ENCODE data around the gene TMEM212.
A peak's percentile ranks its signal among the peaks of the same experiment; 100 is the strongest.

TMEM212 gene

GRCh38 chr3:171842864-171843518 is at the start of gene TMEM212:
Gene TMEM212, plus strand, starts transcription at chr3:171843349. Its CDS starts 35 bp downstream, at chr3:171843384.
- no peak for DNase-seq (ENCODE audit: low read depth)

GRCh38 chr3:171796625-171797264 is 46.4 kb upstream of the TMEM212 start:
- no peak for DNase-seq (ENCODE audit: low read depth)

DNA sequence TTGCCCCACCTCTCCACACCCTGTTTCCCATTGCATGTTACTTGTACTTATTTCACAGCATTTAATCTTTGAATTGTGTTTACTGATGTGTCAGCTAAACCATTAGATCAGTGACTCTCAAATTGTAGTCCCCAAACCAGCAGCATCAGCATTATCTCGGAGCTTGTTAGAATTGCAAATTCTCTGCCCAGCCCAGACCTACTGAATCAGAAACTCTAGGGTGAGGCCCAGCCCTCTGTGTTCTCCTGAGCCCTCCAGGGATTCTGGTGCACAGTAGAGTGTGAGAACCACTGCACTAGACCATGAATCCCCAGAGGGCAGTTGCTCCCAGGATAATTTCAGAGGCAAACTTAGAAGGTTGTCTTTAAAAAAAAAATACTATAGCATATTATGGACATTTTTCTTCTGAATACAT is 45.9 kb upstream of the TMEM212 start:
- DNase-seq (ENCODE audit: low read depth), result no peak

DNA sequence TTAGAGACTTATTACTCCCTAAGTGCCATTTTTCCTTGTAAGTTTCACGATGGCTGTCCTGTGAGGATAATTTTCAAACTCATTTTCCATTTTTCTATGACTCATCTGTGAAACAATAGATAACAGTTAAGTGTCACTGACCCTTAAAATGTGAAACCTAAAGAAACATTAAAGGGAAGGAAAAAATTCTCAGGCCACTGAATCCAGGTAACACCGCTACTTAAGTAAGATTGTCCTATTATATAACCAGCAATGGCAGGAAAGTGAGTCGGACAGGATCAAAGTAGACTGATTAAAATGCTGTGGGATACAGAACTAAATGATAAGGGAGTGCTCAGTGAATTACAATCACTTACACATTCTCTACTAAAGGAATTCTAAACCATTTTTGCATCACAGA is 45.3 kb upstream of the TMEM212 start:
- no peak for DNase-seq (ENCODE audit: low read depth)

- no peak for DNase-seq (ENCODE audit: low read depth)
These were observed 43.6 kb upstream of the TMEM212 start for GRCh38 chr3:171799501-171799900.

DNA sequence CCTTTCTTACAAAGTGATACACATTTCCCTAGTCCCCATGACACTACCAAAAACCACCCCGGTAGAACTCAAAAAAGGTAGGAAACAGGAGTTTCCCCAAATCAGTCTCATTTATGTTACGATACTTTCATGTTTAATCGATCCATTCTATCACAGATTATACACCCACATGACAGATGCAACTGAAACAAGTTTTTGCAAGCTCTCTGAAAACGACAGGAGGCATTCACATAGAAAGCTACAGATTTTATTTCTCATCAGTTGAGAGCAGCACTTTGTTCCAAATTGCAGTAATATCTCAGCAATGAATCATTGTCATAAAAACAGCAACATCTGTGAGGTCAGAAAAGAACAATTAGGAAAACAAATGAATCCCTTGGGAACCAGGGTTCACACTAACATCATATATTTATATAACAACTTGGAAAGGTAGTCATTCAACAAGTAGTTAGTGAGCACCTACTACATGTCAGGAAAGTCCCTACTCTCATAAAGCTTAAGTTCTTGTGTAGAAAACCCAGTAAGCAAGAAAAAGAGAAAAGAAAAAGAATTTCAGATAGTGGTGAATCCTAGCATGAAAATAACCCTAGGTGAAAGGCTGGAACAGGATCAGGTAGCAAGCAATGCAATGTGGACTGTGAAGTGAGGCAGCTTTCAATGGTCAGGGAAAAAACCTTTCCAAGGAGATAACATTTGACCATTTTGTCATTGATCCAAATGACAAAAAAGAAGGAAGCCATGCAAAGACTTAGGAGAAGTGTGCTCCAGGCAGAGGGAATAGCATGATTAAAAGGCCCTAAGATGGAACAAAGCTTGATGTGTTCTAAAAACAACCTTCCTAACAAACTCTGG is 41.2 kb upstream of the TMEM212 start:
- peak; percentile 82 for DNase-seq (ENCODE audit: low read depth)

DNA sequence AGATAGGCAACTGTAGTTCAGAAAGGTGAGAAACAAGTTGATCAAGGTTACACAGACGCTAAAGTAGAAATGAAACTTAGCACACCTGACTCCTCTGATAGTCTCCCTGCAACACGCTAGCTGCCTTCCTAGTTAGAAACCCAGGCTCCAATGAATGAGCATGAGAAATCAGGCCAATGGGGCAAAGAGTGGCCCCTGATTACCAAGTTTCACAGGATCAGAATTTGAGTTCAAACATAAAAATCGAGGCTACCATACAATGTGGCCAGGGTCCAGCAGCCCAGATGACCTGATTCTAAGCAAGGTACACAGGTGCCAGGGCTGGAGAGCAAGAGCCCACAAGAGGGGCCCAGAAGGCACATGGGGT is 40.6 kb upstream of the TMEM212 start:
- no peak for DNase-seq (ENCODE audit: low read depth)

DNA sequence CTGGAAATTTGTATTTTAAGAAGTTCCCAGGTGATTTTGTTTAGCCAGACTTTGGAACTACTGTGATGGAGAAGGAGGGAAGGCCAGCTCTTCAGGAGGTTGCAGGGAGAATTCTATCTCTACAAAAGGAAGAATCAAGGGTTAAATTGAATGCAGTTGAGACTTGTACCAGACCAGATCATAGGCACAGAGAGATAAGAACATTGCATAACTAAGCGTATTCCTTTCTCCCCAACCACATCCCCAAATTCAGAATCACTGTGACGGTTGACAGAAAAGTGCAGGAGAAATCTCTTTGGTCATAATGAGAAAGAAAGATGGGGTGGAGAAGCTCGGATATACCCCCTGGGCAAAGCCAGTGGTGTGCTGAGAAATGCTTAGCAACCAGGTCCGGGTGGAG is 40.1 kb upstream of the TMEM212 start:
- no peak for DNase-seq (ENCODE audit: low read depth)

GRCh38 chr3:171804618-171805389 is 38.3 kb upstream of the TMEM212 start:
- DNase-seq (ENCODE audit: low read depth), result peak; percentile 88

DNA sequence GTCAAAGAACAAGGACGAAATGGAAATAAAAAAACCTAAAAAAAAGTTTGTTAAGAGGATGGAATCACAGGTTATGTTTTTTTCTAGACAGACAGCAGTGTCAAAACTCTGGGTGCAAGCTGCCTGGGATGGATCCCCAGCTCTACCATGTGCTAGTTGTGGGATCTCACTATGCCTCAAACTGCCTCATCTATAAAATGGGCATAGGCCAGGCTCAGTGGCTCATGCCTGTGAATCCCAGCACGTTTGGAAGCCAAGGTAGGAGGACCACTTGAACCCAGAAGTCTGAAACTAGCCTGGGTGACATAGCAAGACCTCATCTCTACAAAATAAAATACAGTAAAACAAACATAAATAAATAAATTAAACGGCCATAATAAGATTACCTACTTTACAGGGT is 37.5 kb upstream of the TMEM212 start:
- no peak for DNase-seq (ENCODE audit: low read depth)

- DNase-seq (ENCODE audit: low read depth), result no peak
These were observed 36.7 kb upstream of the TMEM212 start for GRCh38 chr3:171806200-171807128.

- no peak for DNase-seq (ENCODE audit: low read depth)
These were observed 35.9 kb upstream of the TMEM212 start for GRCh38 chr3:171807129-171807675.

DNA sequence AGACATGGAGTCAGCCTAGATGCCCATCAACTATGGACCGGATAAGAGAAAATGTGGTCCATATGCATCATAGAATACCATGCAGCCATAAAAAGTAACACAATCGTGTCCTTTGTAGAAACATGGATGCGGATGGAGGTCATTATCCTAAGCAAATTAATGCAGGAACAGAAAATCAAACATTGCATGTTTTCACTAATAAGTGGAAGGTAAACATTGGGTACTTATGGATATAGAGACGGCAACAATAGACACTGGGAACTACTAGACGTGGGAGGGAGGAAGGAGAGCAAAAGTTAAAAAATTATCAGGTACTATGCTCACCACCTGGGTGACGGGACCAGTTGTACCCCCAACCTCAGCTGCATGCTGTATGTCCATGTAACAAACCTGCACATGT is 35.3 kb upstream of the TMEM212 start:
- no peak for DNase-seq (ENCODE audit: low read depth)

GRCh38 chr3:171809611-171809860 is 33.6 kb upstream of the TMEM212 start:
- DNase-seq (ENCODE audit: low read depth), result no peak

- peak; percentile 96 for DNase-seq (ENCODE audit: low read depth)
These were observed 33.1 kb upstream of the TMEM212 start, which contains the start of gene PLD1 for GRCh38 chr3:171809861-171810628. Gene PLD1, minus strand, starts transcription at chr3:171810483. Its CDS starts 72,432 bp downstream, at chr3:171738051.

- DNase-seq (ENCODE audit: low read depth), result no peak
These were observed 32.4 kb upstream of the TMEM212 start for GRCh38 chr3:171810629-171811294.

DNA sequence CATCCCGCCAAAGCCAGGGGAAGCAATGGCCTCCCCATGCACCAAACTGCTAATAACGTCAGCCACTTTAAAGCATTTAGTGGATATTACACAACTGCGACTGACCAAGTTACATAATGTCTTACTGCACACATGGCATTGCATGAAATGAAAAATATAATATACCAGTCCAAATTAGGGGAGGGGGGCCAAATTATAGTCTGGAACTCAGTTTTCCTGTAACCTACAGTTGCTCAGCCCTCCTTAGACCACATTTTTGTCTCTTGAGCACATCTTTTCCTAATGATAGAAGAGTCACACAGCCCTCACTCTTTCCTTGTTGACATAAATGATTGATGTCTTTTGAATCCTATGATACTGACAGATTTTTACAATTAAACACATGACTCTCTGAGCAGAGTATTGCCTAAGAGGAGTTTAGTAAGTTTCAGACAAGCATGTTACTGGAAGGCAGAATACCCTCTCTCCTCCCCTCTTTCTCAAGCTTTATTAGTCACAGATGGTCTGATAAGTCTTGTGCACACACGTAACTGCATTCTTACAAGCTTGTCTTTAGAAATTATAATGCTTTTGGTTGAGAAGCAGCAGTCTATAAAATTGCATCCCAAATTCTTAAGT is 31.7 kb upstream of the TMEM212 start:
- DNase-seq (ENCODE audit: low read depth), result peak; percentile 97

DNA sequence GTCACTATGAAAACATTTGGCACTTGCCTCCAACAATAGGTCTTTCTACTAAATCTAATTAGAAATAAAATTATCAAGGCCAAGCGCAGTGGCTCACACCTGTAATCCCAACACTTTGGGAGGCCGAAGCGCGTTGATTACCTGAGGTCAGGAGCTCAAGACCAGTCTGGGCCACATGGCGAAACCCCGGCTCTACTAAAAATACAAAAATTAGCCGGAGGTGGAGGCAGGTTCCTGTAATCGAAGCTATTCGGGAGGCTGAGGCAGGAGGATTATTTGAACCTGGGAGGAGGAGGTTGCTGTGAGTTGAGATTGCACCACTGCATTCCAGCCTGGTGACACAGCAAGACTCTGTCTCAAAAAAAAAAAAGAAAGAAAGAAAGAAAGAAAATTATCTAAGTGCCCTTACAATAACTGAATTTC is 31.2 kb upstream of the TMEM212 start:
- DNase-seq (ENCODE audit: low read depth), result no peak

DNA sequence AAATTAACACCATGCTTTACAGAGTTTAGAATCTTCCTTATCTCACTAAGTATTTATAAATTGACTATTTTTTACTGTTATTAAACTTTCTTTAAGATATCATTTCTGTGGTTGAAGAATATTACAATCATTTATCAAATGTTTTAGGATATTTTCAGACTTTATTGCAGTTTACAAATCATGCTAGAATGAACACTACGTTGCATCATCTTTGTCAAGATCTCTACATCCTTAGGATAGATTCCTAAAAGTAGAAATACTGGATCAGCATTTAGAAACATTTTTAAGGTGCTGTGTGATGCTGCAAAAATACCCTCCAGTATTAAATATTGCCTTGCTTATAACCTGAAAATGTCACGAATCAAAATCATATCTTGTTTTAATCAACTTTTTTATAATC is 30.3 kb upstream of the TMEM212 start:
- no peak for DNase-seq (ENCODE audit: low read depth)

Data from stromal cell of bone marrow (primary cell).